ENCODE results near the gene FNBP1L. TPM values are rescaled to one million over a fixed set of nuclear protein-coding genes. Genes with fewer than 3 reads are reported as not detected.

FNBP1L gene
- total RNA-seq, 1 donor from 2014 or later, result 47.3 TPM

- H3K27ac Mint-ChIP-seq (ENCODE audit: unreplicated experiment), result no peak overlapping the region
Observed at GRCh38 chr1:93483200-93483599, 35.3 kb downstream of the FNBP1L start.

GRCh38 chr1:93483606-93484005 lies 35.7 kb downstream of the FNBP1L start:
- no peak overlapping the region for H3K27ac Mint-ChIP-seq (ENCODE audit: unreplicated experiment)
- H3K4me1 Mint-ChIP-seq (ENCODE audit: low read depth), result peaks cover 11% of the 10 kb centered on the region
- H3K27me3 Mint-ChIP-seq (ENCODE audit: low read depth), result no peaks in the 10 kb centered on the region
- H3K4me3 Mint-ChIP-seq (ENCODE audit: unreplicated experiment), result no peak overlapping the region
- DNase-seq (ENCODE audit: low spot score), result no peak
- H3K36me3 Mint-ChIP-seq (ENCODE audit: low read depth), result peaks cover 4% of the 10 kb centered on the region
- TF ChIP-seq CTCF (IDR thresholded peaks at IDR 0.05), result no peak
- H3K9me3 Mint-ChIP-seq (ENCODE audit: low read depth), result peaks cover 13% of the 10 kb centered on the region

More at GRCh38 chr1:93483200-93483599, 35.3 kb downstream of the FNBP1L start:
- Mint-ChIP-seq H3K4me1 (ENCODE audit: low read depth) (peaks cover 8% of the 10 kb centered on the region), H3K4me3 (ENCODE audit: unreplicated experiment) (no peak overlapping the region), H3K27me3 (ENCODE audit: low read depth) (no peaks in the 10 kb centered on the region), H3K36me3 (ENCODE audit: low read depth) (peaks cover 4% of the 10 kb centered on the region), H3K9me3 (ENCODE audit: low read depth) (peaks cover 17% of the 10 kb centered on the region)
- TF ChIP-seq CTCF (IDR thresholded peaks at IDR 0.05), result no peak
- no peak for DNase-seq (ENCODE audit: low spot score)

- TF ChIP-seq CTCF (IDR thresholded peaks at IDR 0.05), result no peak
- Mint-ChIP-seq H3K27me3 (ENCODE audit: low read depth) (no peaks in the 10 kb centered on the region), H3K9me3 (ENCODE audit: low read depth) (no peaks in the 10 kb centered on the region), H3K27ac (ENCODE audit: unreplicated experiment) (no peak overlapping the region), H3K36me3 (ENCODE audit: low read depth) (no peaks in the 10 kb centered on the region), H3K4me1 (ENCODE audit: low read depth) (peaks cover 35% of the 10 kb centered on the region), H3K4me3 (ENCODE audit: unreplicated experiment) (no peak overlapping the region)
- no peak for DNase-seq (ENCODE audit: low spot score)
Observed at GRCh38 chr1:93488207-93488606, 40.3 kb downstream of the FNBP1L start.

GRCh38 chr1:93489756-93490155 lies 41.8 kb downstream of the FNBP1L start:
- DNase-seq (ENCODE audit: low spot score), result no peak
- Mint-ChIP-seq H3K4me3 (ENCODE audit: unreplicated experiment) (no peak overlapping the region), H3K9me3 (ENCODE audit: low read depth) (no peaks in the 10 kb centered on the region), H3K36me3 (ENCODE audit: low read depth) (no peaks in the 10 kb centered on the region), H3K27ac (ENCODE audit: unreplicated experiment) (peak overlapping the region; percentile 66), H3K4me1 (ENCODE audit: low read depth) (peaks cover 37% of the 10 kb centered on the region), H3K27me3 (ENCODE audit: low read depth) (no peaks in the 10 kb centered on the region)
- no peak for TF ChIP-seq CTCF (IDR thresholded peaks at IDR 0.05)

- Mint-ChIP-seq H3K27ac (ENCODE audit: unreplicated experiment) (peak overlapping the region; percentile 59), H3K9me3 (ENCODE audit: low read depth) (no peaks in the 10 kb centered on the region), H3K4me3 (ENCODE audit: unreplicated experiment) (no peak overlapping the region), H3K27me3 (ENCODE audit: low read depth) (no peaks in the 10 kb centered on the region), H3K36me3 (ENCODE audit: low read depth) (no peaks in the 10 kb centered on the region), H3K4me1 (ENCODE audit: low read depth) (peaks cover 43% of the 10 kb centered on the region)
- TF ChIP-seq CTCF (IDR thresholded peaks at IDR 0.05), result no peak
- DNase-seq (ENCODE audit: low spot score), result no peak
Observed at GRCh38 chr1:93490357-93490756, 42.4 kb downstream of the FNBP1L start.
